Left ventricle myocardium inferior (tissue), 1 donor: Measurements from ENCODE around the gene CLP1. TPM values are rescaled to one million over a fixed set of nuclear protein-coding genes. Genes with fewer than 3 reads are reported as not detected.
"Not testable (repeated sequence)": the region's sequence is repeated elsewhere in the genome, so short reads cannot be mapped to it uniquely, and the experiment has no call there.

Experiments
- DNase-seq: peaks from one replicate; pipeline ENCODE4 v3.0.0-alpha.2; 2020
- H3K27ac ChIP-seq: fragments of 200-600 bp; replicated peaks from 2 replicates; pipeline ENCODE4 v1.8.0; 2021
- H3K27me3 ChIP-seq: fragments of 200-600 bp; 2 replicates; pipeline ENCODE4 v1.8.0; 2021; ENCODE audit warnings: low read depth
- H3K36me3 ChIP-seq: fragments of 200-600 bp; 2 replicates; pipeline ENCODE4 v1.8.0; 2021
- H3K4me1 ChIP-seq: fragments of 200-600 bp; 2 replicates; pipeline ENCODE4 v1.8.0; 2021
- H3K4me3 ChIP-seq: fragments of 200-600 bp; 2 replicates; pipeline ENCODE4 v1.8.0; 2021; ENCODE audit warnings: mild to moderate bottlenecking, moderate library complexity
- H3K9me3 ChIP-seq: fragments of 200-600 bp; replicated peaks from 2 replicates; pipeline ENCODE4 v1.8.0; 2021
- intact Hi-C: fragments of 100-400 bp; cut with micrococcal nuclease; formaldehyde crosslinking; loops from one replicate; pipeline ENCODE4 v1.11.0; 2022
- microRNA-seq: library from miRNA; unstranded; fragments of <30 nt; microRNA quantifications from one replicate; pipeline ENCODE4 v1.2.0, GENCODE V29; 2020
- total RNA-seq: library from RNA; stranded (reverse); fragmentation: NEBNext Ultra II Directional; extraction: Animal tissue kit (Norgen Biotek cat#: 25700); gene quantifications from one replicate; pipeline ENCODE4 v1.2.1, GENCODE V29; 2021
- TF ChIP-seq, protein P1 (sequence below): fragments of 200-600 bp; IDR thresholded peaks from 2 replicates; pipeline ENCODE4 v1.8.0; 2021; ENCODE audit warnings: antibody characterized with exemption, mild to moderate bottlenecking, borderline replicate concordance
- donor health status: DM: no; HTN: yes; CAD: no; lungs with severe emphysema.

Gene CLP1
- total RNA-seq, 1 donor from 2014 or later = 6.0 TPM

DNA sequence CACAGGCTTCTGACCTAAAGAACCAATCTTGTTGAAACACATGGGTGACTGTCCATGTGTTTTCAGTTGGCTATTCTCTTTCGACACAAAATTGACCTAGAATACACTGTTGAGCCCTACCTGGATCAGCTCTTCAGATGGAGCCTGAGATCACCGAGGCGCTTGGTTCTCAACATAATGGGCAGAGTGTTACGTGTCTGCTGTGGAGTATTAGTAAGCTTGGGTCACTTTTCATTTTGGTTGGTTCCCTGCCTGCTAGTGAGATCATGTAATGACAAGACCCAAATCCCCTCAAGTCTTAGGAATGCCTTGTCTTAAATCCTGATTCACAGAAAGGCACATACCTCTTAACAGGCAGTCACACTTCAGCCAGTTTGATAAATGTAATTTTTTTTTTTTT is 45.8 kb downstream of the CLP1 start:
- TF ChIP-seq, protein P1, sequence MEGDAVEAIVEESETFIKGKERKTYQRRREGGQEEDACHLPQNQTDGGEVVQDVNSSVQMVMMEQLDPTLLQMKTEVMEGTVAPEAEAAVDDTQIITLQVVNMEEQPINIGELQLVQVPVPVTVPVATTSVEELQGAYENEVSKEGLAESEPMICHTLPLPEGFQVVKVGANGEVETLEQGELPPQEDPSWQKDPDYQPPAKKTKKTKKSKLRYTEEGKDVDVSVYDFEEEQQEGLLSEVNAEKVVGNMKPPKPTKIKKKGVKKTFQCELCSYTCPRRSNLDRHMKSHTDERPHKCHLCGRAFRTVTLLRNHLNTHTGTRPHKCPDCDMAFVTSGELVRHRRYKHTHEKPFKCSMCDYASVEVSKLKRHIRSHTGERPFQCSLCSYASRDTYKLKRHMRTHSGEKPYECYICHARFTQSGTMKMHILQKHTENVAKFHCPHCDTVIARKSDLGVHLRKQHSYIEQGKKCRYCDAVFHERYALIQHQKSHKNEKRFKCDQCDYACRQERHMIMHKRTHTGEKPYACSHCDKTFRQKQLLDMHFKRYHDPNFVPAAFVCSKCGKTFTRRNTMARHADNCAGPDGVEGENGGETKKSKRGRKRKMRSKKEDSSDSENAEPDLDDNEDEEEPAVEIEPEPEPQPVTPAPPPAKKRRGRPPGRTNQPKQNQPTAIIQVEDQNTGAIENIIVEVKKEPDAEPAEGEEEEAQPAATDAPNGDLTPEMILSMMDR = no peak
- intact Hi-C loops = no loop called here
- Histone ChIP-seq H3K36me3 (peaks cover 65% of the 10 kb centered on the region), H3K27ac (no peak overlapping the region), H3K9me3 (no peaks in the 10 kb centered on the region), H3K27me3 (no peaks in the 10 kb centered on the region), H3K4me3 (no peak overlapping the region), H3K4me1 (no peaks in the 10 kb centered on the region)
- no peak for DNase-seq

GRCh38 chr11:57704932-57705331 is 47.4 kb downstream of the CLP1 start:
- peaks cover 4% of the 10 kb centered on the region for H3K4me1 ChIP-seq

DNA sequence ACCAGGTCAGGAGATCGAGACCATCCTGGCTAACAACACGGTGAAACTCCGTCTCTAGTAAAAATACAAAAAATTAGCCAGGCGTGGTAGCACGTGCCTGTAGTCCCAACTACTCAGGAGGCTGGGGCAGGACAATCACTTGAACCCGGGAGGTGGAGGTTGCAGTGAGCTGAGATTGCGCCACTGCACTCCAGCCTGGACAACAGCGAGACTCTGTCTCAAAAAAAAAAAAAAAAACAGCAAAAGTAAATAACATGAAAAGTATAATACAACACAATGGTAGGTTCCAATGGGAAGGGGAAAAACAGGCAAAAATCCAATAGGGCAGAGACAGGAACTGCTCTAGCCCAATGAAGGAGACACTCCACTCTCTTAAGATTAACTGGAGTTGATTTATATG is 47.9 kb downstream of the CLP1 start:
- intact Hi-C loops, H3K27me3 ChIP-seq, DNase-seq, H3K4me1 ChIP-seq, H3K27ac ChIP-seq, H3K4me3 ChIP-seq, H3K9me3 ChIP-seq: not testable (repeated sequence)
- H3K36me3 ChIP-seq = peaks cover 44% of the 10 kb centered on the region

More at GRCh38 chr11:57704932-57705331, 47.4 kb downstream of the CLP1 start:
- H3K4me3 ChIP-seq = no peak overlapping the region
- no peaks in the 10 kb centered on the region for H3K27me3 ChIP-seq
- H3K36me3 ChIP-seq = peaks cover 49% of the 10 kb centered on the region
- H3K9me3 ChIP-seq = no peaks in the 10 kb centered on the region
- intact Hi-C loops = no loop called here
- no peak overlapping the region for H3K27ac ChIP-seq
- DNase-seq = no peak
- TF ChIP-seq, protein P1 = no peak

DNA sequence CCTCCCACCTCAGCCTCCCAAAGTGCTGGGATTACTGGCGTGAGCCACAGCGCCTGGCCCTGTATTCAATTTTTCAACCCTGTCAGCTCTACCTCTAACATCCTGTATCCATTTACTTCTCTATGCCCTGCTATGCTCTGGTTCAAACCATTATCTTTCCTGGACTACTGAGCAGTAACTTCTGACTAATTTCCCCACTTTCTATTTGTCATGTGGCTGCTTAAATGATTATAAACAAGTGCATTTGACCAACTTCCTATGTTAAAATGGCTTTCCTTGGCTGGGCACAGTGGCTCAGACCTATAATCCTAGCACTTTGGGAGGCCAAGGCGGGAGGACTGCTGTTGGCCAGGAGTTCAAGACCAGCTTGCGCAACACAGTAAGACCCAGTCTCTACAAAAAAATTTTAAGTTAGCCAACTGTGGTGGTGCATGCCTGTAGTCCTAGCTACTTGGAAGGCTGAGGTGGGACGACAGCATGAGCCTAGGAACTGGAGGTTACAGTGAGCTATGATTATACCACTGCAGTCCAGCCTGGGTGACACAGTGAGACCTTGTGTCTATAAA is 52.3 kb downstream of the CLP1 start:
- TF ChIP-seq, protein P1 = no peak
- intact Hi-C loops = no loop called here
- H3K27ac ChIP-seq = no peak overlapping the region

More for the DNA sequence above, 52.3 kb downstream of the CLP1 start:
- Histone ChIP-seq H3K36me3 (peaks cover 3% of the 10 kb centered on the region), H3K27me3 (no peaks in the 10 kb centered on the region), H3K4me3 (no peak overlapping the region), H3K4me1 (peaks cover 50% of the 10 kb centered on the region), H3K9me3 (no peaks in the 10 kb centered on the region)
- no peak for DNase-seq

Small RNA genes within 50 kb of the gene (microRNA-seq; reads per million reads assigned to microRNA genes)
- gene MIR130A = 6,565 reads per million, percentile 93 among the genes with 10 or more reads in this experiment

Other genes starting within 250 kb of the CLP1 start
- 21.0 TPM for gene SLC43A3, start 230.6 kb upstream of the CLP1 start, total RNA-seq
- 1.3 TPM for gene RTN4RL2, start 197.2 kb upstream of the CLP1 start, total RNA-seq
- gene SLC43A1, start 142.1 kb upstream of the CLP1 start, total RNA-seq = 4.3 TPM
- 61.0 TPM for gene TIMM10, start 127.0 kb upstream of the CLP1 start, total RNA-seq
- not detected for gene SMTNL1, start 120.2 kb upstream of the CLP1 start, total RNA-seq
- gene UBE2L6, start 90.1 kb upstream of the CLP1 start, total RNA-seq = 19.0 TPM
- gene SERPING1, start 60.1 kb upstream of the CLP1 start, total RNA-seq = 94.6 TPM
- gene YPEL4, start 7.8 kb upstream of the CLP1 start, total RNA-seq = 0.55 TPM
- gene ZDHHC5, start 10.4 kb downstream of the CLP1 start, total RNA-seq = 45.8 TPM
- 9.4 TPM for gene MED19, start 54.5 kb downstream of the CLP1 start, total RNA-seq
- 64.3 TPM for gene TMX2, start 54.8 kb downstream of the CLP1 start, total RNA-seq
- gene SELENOH, start 83.7 kb downstream of the CLP1 start, total RNA-seq = 78.8 TPM
- not detected for gene BTBD18, start 94.1 kb downstream of the CLP1 start, total RNA-seq
- gene CTNND1, start 104.0 kb downstream of the CLP1 start, total RNA-seq = 58.9 TPM